Glomerular endothelial cell (primary cell): Measurements from ENCODE around the gene COQ7. TPM values are rescaled to one million over a fixed set of nuclear protein-coding genes. Genes with fewer than 3 reads are reported as not detected.

Experiments
- DNase-seq: peaks from one replicate; pipeline ENCODE4 v3.0.0-alpha.2; 2011; ENCODE audit warnings: low read depth, low spot score; ENCODE audit errors: extremely low read depth
- total RNA-seq: library from RNA; depleted of rRNA; stranded (reverse); fragments of >200 nt; gene quantifications from 2 replicates; pipeline ENCODE4 v1.2.3, GENCODE V29; 2015

COQ7 gene
- total RNA-seq, result 8.6 and 16.0 TPM in 2 replicates

DNA sequence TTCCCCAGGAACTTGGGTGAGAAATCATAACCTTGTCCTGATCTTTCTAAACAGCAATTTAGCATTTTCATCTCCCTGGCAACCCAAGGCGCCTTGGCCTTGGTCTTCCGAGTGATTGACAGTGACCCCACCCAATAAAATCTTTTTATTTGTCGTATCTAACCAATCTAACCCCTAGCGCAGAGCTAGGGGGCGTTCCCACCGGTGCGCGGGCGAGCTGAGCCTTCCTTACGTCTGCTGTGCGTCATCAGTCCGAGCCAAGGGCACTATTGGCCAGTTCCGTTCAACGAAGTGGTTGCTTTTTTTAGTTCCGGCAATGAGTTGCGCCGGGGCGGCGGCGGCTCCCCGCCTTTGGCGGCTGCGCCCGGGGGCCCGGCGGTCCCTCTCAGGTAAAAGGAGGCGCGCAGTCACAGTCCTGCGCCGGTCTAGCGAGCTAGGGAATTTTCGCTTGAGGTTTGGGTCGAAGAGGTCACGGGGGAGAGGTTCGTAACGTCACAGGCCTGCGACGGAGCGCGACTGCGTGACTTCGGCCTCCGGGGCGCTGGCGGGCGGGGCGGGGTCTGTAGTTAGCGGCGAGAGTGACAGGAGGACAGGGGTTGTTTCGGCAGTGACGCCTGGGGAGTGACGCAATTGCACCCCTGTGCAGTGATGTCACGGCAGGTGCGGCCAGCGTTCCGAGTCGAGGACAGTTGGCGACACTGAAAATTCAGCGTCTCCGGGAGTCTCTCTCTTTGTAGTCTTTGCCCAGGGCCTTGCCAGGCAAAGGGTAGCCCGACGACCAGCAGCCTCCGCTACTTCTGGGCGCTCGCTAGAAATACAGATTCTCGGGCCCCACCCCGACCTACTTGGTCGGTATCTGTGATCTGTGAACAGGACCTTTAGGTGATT is at the start of gene COQ7:
TSS of gene COQ7 (plus strand) at position 266 of the 888 bp plus-strand sequence. CDS start at position 317, 51 bp downstream.
- peak; percentile 99 for DNase-seq

DNA sequence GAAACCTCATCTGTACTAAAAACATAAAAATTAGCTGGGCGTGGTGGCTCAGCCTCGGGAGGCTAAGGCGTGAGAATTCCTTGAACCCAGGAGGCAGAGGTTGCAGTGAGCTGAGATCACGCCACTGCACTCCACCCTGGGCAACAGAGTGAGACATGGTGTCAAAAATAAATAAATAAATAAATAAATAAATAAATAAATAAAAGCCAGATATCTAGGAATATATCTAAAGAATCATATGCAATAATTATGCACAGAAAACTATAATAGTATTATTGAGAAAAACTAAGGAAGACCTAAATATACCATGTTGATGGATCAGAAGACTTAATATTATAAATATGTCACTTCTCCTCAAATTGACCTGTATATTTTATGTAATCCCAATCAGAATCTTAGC is 46.7 kb upstream of the COQ7 start:
- DNase-seq, result no peak

DNA sequence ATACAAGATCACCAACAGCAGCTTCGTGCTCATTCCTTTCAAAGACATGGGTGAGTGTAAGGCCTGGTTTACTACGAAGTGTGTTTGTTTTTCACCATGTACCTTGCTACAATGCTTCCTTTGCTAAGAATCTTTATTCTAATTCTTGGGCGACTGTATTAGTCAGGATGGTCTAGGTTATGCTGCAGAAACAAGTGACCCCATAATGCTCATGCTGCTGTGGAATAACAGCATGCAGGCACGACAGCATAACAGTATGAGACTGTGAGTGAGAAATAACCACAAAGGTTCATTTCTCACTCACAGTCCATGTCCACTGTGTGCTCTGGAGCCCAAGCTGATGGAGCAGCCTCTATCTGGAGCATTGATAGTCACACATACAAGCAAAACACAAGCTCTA is 45.7 kb upstream of the COQ7 start:
- DNase-seq, result no peak

DNA sequence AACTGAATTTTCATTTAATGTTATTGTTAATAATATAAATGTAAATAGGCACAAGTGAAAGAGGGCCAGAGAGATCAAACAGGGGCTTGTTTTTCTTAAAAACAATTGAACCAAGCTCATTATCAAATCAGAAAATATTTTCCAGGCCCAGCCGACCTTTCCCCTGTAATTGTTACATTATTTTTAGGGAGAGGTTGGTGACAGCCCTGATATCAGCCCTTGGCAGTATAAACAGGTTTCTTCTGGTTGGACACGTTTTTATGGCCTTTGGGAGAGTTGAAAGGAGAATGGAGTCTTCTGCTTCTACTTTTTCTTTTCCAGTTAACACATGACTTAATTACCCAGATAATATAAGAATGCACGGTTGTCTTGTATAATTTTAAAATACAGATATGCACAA is 40.0 kb upstream of the COQ7 start:
- no peak for DNase-seq

DNA sequence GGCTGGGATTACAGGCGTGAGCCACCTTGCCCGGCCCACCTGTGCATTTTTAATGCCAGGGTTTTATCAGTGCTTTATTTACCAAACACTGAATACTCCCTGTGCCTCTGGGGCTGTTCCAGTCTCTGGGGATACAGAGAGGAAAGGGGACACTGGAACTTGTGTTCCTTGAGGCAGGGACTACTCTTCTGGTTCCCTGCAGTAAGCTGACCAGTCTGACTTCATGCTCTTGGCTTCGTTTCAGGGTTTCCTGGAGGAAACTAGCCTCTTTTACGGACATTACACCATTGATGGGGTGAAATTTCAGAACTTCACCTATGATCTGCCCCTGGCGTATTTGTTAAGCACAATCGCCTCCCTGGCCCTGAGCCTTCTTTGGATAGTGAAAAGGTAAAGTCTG is 37.4 kb upstream of the COQ7 start:
- DNase-seq, result no peak

DNA sequence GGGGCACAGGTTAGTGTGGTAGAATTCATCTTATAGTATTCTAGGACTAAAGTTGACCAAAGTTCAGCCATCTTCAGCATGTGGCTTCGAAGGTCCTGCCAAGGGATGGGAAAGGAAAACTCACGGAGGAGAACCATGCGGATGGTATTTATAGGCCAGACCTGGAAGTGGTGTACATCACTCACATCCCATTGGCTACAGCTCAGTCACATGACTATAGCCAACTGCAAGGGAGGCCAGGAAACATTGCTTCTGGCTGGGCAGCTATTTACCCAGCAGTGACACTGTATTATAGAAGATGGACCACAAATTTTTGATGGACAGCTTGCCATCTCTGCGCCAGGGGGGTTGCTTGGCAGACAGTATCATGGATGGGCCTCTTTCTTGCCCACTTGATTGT is 35.7 kb upstream of the COQ7 start:
- DNase-seq, result no peak

DNA sequence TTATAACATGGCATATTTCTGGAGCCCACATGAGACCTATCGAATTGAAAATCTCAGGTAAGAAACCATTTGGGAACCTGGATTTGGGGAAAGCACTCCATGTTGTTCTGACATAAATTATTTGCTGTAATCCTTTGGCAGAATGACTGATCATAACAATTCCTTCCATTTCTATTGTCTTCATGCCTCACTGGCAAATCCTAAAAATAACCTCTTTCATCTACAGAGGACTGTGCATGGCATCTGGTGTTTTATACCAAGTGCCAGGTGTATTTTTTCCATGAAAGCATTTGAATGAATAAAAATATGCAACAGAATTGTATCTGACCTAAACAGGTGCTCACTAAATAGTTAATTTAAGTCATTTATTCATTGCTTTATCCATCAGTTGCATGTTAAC is 33.7 kb upstream of the COQ7 start:
- no peak for DNase-seq

DNA sequence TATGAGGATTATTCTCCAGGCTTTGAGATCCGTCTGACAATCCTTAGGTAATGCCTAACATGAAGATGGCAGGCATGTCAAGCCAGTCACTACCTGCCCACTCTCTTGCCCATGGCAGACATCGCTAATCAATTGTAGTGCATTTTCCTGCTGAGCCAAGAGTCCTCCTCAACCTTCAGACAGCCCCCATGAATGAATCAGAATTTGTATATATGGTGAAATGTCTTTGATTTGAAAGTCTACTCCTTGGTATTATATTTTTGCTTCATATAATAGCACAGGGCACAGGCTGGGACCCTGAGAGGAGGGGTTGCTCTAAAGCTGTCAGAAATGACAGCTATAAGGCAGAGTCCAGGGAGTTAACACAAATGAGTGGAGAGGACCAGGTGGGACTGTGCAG is 27.0 kb upstream of the COQ7 start:
- no peak for DNase-seq

DNA sequence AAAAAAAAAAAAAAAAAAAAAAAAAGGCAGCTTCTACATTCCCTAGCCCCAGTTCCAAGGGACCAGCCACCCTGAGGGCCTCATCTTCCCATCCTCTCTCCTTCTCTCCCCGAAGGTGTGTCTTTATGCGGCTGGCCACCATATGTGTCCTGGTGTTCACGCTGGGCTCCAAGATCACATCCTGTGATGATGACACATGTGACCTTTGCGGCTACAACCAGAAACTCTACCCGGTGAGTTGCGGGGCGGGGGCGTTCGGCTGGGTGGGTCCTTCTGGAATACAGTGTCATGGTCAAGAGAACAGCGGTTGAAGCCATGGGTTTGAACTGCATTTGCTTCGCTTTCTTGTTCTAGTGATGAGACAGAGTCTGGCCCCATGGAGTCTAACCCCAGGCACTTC is 22.6 kb upstream of the COQ7 start:
- DNase-seq, result no peak

DNA sequence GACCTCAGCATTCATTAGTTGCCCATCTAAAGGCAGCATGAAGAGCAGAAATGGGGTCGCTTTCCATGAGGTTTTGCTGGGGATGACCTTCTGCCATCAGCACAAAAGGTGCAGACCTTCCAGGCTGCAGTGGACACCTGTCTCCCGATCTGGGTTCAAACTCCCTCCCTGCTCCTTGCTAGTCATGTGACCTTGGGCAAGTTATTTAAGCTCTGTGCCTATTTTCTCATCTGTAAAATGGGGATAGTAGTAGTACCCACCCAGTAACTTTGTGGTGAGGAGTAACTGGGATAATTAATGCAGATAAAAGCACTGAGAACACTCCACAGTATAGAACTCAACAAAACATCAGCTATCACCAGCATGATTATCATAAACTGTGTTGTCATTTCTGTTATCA is 21.4 kb upstream of the COQ7 start:
- DNase-seq, result no peak

DNA sequence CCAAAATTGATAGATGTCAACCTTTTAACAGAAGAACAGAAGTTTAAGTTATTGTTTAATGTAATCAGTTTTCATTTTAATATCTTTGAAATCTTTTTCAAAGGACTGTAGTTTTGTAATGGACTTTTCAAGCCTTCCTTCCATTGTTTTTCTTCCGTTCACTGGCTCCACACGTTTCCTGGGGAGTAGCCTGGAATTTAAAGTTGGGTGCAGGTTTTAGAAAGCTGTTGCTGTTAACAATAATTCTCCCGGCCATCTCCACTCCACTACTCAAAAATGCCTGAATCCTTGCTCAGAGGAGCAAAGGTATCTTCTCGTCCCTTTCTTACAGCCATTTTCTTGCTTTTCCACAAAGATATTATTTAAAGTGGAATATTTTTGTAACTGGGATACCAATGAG is 4.7 kb upstream of the COQ7 start:
- no peak for DNase-seq

DNA sequence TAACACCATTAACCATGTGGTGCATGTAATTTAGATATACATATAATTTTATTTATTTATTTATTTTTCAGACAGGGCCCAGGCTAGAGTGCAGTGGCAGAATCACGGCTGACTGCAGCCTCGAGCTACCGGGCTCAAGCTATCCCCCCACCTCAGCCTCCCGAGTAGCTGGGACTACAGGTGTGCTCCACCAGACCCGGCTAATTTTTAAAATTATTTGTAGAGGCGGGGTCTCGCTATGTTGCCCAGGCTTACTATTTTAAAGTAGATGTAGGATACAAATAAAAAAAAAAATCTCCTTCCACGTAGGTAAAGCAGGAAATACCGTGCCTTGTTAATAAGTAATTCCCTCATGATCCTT is 446 bp upstream of the COQ7 start:
- DNase-seq, result no peak

DNA sequence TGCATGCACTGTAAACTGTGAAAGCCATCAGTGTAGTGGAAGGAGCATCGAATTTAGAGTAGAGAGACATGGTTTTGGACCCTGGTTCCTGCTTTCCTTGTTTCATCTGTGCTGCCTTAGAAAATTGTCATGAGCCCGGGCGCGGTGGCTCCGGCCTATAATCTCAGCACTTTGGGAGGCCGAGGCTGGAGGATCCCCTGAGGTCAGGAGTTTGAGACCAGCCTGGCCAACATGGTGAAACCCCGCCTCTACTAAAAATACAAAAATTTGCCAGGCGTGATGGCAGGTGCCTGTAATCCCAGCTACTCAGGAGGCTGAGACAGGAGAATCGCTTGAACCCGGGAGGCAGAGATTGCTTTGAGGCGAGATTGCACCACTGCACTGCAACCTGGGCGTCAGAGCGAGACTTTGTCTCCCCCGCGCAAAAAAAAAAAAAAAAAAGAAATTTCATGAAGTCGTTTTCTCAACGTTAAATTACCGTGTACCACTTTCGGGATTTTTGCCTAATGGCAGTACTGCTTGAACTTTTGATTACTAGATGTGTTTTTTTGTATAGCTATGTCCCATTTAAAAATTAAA is 912 bp downstream of the COQ7 start:
- DNase-seq, result no peak

DNA sequence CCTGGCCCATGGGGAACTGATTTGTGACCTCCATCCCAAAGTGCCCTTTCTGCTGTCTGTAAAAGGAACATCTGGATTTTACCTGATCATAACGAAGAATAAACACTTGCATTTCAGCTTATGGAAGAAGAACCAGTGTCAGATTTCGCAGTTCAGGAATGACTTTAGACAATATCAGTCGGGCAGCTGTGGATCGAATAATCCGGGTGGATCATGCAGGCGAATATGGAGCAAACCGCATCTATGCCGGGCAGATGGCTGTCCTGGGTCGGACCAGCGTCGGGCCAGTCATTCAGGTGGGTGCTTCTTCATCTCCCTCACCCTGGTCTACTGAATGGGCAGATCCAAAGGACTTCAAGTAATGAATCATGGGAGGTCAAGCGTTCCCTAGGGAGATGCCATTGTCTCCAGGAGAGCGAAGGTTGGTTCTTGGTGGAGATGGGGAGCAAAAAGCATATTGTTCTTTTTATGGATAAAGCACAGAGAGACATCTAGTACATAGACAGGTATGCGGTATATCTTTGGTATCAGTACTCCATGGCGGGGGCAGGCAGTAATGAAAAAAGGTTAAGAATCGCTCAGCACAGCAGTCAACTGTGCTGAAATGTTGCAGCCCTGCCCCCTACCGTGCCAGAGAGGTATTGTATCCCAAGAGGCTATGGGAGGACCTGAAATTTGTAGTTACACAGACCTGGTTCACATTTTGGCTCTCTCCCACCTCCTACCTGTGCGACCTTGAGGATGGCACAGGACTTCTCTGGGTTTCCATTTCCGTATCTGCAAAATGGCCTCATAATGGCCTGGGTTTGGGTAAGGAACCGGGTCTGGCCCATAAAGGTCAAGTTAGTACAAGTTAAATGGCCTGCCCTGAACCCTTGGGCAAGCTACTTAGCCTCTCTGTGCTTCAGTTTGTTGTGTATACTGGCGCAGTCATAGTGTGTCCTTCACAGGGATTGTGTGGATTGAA is 4.7 kb downstream of the COQ7 start:
- DNase-seq, result no peak

DNA sequence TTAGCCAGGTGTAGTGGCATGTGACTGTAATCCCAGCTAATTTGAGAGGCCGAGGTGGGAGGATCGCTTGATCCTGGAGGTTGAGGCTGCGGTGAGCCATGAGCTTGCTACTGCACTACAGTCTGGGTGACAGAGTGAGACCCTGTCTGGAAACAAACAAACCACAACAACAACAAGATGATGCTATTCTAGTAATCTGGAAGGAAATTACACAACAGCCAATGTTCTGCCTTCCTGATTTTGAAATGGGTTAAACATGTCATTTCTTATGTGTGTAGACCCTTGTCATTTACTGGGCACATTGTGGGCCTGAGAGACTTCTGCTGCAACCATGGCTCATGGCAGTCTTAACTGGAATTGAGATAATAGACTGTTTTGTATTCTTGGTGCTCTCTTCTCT is 5.9 kb downstream of the COQ7 start:
- no peak for DNase-seq

DNA sequence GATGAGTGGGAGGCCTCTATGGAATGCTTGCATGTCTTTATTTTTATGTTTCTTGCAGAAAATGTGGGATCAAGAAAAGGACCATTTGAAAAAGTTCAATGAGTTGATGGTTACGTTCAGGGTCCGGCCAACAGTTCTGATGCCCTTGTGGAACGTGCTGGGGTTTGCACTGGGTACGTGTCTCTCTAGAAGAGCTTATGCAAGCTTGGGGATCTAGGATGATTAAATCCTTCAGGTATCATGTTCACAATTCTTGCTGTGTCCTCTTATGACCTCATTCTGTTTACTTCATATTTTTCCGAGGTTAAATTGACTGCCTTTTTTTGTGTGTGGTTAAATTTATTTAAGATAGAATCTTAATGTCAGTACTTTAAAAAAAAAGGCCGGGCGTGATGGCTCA is 6.4 kb downstream of the COQ7 start:
- DNase-seq, result no peak

DNA sequence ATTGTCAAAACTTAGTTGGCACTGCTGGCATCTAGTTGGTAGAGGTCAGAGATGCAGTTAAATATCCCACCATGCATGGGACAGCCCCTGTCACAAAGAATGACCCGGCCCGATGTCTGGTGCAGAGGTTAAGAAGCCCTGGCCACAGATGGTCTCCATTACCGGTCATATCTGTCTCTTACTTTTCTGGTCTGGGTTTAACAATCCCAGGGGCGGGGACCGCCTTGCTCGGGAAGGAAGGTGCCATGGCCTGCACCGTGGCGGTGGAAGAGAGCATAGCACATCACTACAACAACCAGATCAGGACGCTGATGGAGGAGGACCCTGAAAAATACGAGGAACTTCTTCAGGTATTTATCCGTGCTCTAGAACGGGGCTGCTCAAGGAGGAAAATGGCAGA is 8.1 kb downstream of the COQ7 start:
- DNase-seq, result no peak

DNA sequence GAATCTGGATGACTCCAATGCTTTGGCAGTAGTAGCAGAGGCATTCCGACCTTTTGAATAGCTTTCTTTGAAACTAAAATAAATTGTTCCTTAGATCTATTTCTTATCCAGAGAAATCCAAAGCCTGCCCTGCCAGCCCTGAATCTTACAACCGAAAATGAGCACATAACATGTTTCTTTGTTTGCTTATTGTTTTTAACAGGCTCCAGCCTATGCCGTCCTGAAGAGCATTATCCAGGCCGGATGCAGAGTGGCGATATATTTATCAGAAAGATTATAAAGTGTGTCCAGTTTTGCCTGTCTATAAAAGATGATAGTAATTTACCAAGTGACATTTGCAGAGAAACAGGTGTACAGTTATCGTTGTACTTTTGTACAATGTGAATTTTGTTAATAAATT is 10.5 kb downstream of the COQ7 start:
- DNase-seq, result no peak

DNA sequence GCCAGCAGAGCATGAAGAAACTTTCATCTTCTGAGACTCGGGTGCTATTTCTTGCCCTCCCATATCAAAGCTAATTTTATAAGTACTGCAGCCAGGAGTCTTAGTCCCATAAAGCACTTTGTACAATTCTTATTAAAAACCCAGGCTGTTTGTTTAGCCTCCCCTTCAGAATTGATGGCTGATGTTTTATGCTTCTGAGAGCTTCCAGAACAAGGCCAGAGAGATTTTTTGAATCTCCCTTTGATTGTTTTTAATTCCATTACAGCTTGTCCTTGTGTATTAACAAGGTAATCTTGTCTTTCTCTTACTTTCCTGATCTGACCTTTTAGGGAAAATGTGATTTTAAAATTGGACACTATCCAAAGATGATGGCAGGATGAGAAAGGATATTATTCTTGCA is 16.3 kb downstream of the COQ7 start:
- no peak for DNase-seq

DNA sequence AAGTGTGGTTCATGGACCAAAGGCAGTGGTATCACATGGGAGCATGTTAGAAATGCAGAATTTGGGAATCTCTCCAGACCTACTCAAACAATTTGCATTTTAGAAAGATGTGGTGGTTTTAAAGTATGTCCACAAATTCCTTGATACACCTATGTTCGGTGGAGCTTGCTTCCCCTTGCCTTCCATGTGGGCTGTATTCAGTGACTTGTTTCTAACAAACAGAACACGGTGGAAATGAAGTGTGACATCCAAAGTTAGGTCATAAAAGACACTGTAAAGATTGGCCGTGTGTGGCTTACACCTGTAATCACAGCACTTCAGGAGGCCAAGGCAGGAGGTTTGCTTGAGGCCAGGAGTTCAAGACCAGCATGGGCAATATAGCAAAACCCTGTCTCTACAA is 16.7 kb downstream of the COQ7 start:
- DNase-seq, result no peak

DNA sequence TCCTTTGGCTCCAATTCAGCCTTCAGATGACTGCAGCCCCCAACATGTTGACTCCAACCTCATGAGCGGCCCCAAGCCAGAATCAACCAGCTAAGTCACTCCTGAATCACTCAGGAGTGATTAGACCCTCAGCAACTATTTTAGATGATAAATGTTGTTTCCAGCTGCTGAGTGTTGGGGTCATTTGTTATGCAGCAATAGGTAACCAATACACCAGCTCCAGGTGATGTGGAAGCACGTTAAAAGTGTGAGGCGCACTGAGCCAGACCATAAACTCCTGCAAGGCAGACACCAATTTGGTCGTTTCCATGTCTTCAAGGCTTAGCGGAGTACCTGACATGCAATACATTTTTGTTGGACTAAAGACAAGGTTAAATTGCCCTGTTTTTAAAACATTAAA is 17.5 kb downstream of the COQ7 start:
- no peak for DNase-seq
